Measurements from ENCODE around the gene UTP25.

UTP25 gene

DNA sequence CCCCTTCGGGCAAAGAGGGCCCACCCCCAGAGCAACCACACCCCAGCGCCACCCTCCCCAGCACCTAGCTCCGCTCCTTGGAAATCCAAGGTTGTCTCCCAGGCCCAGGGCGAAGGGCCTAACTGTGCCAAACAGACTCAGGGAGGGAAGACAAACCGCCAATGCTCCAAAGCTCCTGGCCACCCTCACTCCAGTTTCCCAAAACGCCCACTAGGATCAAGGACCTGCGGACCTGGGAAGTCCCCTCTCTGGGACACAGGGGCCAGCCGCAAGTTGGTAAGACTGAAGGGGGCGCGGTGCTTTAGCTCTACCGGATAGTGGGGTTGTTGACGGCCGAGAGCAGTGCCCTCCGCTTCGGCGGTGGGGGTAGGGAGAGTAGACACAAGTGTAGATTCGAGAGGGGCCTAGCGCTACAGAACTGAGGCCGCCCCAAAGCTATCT is 22.4 kb upstream of the UTP25 start:
- DNase-seq (ENCODE audit: low spot score): no peak

DNA sequence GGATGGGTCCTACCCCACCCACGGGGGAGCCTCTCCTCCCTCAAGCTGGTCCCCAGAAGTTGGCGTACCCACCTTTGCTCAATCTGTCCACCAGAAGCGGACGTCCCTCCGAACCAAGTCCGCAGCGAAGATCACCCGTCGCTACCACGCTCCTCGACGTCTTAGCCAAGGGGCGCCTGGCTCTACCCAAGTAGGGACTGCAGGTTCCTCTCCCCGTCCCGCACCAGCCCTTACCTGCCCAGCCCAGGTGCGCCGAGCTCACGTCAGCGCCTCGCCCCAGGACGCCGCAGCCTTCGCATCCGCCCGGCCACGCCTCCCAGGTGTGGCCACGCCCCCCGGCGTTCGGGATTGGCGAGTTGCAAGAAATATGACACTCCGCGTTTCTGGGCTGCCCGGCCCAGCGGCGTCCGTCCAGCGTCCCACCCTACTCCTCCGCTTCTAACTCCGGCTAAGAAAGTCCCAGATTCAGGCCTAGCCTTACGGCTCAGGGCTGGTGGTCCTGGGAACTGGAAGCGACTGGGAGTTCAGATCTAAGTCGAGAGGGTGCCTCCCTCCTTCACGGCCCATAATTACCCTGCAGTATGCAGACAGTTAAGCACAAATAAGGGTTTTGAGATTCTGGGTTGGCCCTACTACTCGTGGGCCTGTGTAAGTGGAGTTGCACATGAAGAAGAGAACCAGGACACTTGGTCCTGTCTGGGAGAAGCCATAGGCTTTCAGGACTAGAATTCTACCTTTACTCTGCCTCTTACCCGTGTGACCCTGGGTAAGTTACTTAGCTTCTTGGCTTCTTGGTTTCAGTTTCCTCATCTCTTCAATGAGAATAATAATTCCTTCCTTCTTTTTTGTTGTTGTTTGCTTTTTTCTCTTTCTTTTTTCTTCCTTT is 21.7 kb upstream of the UTP25 start, which contains the start of gene IRF6:
Gene IRF6 (minus strand): TSS at position 268 of the 886 bp plus-strand sequence. CDS start 4,729 bp downstream, outside the sequence.
- DNase-seq (ENCODE audit: low spot score): no peak

DNA sequence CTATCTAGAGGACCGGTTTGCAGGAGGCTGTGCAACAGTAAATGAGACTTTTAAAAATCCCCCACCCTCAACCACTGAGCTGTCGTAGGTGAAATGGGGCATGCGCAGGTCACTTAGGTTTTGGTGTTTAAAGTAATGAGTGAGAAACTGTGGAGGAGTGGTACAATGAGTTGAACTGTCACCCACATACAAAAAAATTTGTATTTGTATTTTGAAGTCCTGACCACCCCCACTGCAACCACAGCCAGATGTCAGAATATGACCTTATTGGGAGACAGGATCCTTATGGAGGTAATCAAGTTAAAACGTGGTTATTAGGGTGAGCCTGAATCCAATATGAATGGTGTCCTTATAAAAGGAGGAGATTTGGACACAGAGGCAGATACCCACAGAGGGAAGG is 20.3 kb upstream of the UTP25 start:
- no peak for DNase-seq (ENCODE audit: low spot score)

DNA sequence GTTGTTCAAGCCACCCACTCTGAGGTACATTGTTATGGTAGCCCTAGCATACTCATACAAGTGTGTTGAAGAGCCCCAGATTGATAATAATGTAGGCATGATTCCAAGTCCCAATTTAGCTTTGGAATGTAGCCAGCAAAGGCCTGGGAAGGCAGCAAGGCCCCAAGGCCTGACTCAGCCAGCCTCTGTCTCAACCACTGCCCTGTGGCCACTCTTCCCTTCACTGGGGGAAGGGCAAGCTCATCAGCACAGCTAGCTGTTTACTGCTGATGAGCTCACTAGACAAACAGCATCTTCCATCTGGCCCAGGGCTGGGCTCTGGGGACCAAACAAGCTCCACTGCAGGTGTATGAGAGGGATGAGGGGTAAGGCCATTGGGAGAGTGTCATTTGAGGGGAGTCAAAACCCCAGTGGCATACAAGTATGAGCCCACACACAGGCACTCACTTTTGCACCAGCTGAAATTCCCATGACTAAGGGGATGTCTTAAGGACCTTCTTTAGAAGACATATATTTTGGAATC is 19.7 kb upstream of the UTP25 start:
- no peak for DNase-seq (ENCODE audit: low spot score)

DNA sequence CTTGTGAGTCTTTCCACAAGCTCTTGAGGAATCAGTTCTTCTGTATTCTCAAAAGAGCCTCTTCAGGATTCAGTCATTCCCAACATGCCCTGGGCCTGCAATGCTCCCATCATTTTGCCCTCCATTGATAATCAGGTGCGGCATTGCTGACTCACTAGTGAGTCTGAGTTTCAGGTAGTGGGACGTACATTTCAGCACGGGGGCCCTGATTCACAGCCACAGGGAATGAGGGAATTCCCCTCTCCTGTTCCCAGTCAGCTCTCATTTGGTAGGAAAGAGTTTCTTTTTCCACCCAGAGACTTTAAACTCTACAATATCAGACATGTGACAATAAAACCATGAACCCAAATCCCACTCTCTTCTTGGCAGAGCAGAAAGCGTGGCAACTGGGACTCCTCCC is 18.2 kb upstream of the UTP25 start:
- DNase-seq (ENCODE audit: low spot score): no peak

DNA sequence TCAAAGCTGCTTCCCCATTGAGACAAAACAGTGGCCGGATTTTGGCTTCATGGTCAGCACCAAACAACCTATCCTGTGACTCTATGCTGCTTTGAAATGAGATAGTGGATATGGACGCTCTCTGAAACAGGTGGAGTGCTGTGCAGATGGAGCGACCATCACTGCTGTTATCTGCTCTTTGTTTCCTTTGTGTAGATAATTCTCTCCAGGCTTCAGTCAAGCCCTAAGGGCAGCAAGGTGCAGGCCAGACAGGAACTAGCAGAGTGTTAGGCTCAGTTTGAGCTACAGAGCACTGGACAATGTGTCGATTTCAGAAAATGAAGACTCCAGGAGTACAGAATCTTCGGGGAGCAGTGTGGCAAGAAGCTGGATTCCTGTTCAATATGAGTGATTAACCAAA is 17.0 kb upstream of the UTP25 start:
- DNase-seq (ENCODE audit: low spot score): no peak

DNA sequence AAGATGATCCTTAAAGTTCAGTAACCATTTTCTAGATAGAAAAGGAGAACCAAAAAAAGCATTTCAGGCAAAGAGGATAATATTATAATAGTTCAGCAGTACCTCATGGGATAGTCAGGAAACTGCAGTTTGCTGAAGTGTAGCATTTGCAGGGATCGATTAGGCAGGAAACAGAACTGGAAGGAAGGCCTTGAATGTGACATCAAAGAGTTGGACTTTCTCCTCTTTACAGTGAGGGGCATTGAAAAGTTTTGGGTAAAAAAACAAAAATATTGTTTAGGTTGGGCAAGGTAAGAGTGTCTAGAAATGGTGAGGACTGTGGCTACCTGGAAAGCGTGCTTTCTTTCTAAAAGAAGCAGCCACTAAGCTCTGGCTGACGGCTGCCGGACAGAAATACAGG is 13.9 kb upstream of the UTP25 start:
- DNase-seq (ENCODE audit: low spot score): no peak

DNA sequence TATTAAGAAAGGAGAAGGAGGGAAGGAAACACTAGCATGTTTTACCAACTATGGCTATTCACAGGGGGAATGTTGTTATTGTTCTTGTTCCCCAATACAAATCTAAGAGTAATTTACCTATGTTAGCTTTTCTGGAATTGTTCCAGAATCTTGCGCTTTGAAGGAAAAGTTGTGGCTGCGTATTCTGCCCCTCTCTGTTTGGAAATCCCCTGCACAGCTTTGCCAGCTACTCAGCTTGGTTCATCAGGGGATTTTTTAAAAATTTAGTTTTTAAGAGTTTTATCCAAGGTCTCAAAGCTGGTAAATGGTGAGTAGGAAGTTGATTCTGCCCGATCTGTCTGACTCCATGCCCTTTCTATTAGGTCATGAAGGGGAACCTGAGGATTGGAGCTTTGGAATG is 12.3 kb upstream of the UTP25 start:
- DNase-seq (ENCODE audit: low spot score): no peak

DNA sequence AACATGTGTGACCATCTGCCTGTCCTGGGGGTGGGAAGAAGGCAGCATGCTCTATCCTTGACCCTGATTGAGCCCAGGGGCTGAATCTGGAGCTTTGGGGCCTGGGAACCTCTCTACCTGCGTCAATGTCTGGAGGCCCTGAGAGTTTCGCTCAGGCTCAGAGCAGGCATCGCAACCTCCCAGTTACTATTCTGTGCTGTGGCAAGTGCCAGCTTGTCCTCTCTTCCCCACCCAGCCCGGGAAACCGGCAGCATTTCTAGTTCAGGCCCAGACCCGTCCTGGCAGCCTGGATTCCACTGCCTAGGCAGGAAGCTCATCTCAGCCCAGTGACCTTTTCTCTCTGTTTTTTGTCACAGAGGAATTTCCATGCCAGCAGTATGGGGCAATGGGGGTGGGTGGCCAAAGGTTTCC is 11.8 kb upstream of the UTP25 start:
- no peak for DNase-seq (ENCODE audit: low spot score)

DNA sequence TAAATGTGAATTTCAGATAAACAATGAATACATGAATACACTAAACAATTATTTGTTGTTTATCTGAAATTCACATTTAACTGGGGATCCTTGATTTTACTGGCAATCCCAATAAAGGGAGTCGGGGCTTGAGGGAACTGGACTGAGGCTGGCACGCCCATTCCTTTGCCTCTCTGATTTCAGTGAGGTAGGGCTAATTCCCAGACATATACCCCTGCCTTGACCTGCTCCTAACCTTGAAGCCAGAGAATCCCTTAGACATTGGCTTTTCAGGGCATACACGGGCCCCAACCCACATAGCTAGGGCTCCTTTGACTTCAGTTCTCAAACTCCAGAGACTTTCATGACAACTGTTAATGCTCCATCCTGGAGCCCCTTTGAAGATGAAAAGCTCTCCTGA is 10.8 kb upstream of the UTP25 start:
- DNase-seq (ENCODE audit: low spot score): no peak

DNA sequence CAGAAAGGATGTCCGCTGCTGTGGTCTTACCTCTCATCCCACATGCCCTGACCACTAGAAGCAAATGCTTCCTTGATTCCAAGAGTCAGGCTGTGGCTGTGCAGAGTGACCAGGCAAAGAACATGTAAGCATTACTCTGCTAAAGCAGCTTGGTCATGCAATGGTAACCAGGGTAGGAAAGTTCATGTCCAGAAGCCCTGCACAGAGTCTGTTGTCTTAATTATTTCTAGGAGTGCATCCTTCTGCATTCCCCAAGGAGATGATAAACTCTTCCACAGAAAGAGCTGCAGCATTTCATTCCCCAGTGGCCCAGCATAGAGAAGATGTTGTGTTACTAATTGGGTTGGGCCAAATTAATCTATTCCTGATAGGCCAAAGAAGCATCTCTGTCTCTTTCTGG is 10.1 kb upstream of the UTP25 start:
- no peak for DNase-seq (ENCODE audit: low spot score)

DNA sequence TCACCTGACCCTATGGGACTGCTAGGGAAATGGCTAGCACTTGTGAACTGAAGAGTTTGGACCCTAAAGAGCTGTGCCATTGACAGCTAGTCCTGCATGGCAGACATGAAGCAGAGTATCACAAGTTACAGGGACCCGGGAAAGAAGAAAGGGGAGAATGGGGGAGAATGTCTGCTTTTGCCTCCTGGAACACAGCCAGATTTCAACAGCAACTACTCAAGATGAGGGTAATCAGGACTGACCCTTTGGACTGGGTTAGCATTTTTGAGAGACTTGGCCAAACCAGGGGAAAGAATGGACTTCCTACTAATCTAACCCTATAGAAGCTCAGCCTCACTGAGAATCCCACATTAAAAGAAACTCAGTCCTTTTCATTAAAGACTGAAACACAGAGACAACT is 8.7 kb upstream of the UTP25 start:
- no peak for DNase-seq (ENCODE audit: low spot score)

DNA sequence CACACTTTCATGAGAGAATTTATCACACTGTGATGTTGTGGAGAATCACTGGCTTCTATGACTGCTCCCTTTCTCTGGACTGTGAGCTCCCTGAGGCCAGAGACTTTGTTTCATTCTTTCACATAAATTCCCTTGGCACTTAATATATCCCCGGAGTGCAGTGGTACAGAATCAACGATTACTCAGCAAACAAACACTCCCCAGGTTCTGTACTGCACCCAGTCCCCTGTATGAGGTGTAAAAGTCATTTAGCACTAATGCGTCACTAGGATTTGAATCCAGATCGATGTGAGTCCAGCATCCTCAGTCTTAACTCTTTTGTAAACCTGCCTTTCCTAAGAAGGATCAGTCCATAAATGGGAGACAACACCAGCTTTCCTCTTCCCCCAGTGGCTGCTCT is 6.8 kb upstream of the UTP25 start:
- no peak for DNase-seq (ENCODE audit: low spot score)

DNA sequence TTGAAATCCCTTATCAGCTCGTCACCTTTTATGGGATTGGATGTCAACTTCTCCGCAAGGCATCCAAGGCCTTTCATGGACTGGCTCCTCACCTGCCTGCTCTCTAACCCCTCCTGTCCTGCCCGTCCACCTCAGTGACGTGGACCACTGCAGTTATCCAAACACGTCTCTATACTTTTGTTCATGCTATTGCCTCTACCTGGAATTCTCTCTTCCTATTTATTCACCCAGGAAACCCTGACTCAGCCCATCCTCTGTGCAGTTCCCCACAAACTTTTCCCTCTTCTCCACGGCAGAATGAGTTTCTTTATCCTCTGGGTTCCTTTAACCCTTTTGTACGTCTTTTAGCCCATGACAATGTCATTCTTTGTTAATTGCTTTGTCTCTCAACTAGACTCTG is 5.1 kb upstream of the UTP25 start:
- no peak for DNase-seq (ENCODE audit: low spot score)

DNA sequence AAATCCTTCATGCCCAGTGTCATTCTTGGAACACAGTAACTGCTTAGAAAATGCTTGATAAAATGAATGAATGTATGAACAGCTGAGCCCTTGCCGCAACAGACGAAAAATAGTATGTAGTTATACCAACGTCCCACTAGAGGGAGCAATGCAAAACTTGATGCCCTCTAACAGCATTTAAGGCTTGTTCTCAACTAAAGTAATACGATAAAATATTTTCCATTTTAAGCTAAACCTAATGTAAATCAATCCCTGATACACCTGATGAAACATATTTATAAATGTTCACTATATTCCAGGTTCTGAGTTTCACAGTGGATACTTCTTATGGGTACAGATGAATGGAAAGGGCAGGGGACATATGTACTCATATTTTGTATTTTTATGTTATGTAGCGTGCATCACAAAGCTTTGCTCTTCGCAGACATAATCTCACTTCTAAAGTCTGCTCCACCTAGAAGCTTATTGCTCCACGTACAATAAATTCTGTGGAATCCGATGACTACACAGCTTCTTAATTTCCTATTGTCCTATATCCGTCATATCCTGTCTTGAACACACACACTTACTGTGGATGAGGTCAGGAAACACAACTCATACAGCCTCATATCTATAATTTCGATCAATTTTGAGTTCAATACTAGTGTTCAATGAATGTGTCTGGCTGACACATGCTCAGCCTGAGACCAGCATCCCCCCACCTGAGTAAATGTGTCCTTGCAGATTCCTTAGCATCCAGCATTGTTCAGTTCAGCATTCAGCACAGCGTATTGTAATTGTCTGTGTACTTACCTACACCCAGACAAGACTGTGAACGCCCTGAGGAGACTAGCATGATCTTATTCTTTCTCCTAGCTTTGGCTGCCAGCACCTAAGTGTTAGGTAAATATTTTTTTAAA is 4.4 kb upstream of the UTP25 start:
- peak; percentile 59 for DNase-seq (ENCODE audit: low spot score)

DNA sequence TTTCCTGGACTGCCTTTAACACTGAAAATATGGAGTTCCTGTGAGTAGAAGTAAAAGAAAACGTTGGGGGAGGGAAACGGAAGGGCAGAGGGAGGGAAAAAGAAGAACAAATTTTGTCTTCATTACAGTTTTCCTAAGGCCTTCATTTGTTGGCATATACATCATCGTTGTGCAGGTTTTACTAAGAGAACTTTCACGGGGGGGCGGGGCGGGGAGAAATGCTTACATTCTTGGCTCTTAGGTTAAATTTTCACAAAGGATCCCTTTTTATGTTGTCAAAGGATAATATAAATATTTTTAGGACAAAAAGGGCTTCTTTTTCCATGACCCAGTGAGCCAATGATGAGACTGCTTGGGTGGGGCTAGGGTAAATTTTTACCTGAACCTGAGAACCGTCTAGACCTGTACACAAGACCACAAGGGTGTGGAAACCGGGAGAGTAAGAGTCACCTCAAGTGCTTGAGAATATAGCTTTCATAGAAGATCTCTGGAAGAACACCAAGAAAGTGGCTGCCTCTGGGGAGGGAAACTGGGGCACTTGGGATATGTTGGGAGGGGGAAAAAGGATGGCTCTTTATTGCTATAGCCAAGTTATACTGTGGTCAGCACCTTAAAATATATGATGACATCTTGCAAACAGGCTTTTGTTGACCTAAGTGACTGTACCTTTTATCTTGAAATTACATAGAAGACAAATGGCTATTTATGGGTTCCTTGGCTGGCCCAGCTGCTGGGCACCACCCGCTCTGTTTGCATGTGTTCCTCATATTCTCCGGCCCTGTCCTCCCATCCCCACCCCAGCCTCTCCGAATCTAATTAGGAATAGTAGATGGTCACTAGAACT is 2.0 kb upstream of the UTP25 start:
- DNase-seq (ENCODE audit: low spot score): no peak

DNA sequence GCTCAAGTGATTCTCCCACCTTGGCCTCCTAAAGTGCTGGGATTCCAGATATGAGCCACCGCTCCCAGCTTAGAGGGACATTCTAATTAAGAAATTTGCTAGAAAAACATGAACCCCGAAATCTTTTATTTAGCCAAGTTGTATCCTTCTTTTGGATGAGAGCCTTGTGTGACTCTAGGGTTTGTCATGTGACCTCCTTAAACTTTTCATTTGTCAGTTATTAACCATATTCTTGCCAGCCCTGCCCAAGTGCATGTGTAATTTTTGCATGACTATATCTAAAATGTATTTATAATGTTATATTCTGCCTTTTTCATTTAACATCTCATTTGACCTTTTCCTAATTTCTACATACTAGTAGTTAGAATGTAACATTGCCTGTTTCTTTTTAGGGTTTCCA is 1.9 kb downstream of the UTP25 start:
- no peak for DNase-seq (ENCODE audit: low spot score)

DNA sequence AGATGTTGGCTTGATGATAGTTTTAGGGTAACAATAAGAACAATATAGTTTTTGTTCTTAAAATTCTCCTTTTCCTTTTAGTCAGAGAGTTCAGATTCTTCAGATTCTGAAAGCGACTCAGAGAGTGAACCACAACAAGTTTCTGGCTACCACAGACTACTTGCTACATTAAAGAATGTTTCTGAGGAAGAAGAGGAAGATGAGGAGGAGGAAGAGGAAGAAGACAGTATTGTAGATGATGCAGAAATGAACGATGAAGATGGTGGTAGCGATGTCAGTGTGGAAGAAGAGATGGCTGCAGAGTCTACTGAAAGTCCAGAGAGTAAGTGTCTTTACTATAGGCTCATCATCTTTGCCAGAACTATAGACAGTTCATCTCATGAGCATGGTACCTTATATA is 3.0 kb downstream of the UTP25 start:
- DNase-seq (ENCODE audit: low spot score): no peak

DNA sequence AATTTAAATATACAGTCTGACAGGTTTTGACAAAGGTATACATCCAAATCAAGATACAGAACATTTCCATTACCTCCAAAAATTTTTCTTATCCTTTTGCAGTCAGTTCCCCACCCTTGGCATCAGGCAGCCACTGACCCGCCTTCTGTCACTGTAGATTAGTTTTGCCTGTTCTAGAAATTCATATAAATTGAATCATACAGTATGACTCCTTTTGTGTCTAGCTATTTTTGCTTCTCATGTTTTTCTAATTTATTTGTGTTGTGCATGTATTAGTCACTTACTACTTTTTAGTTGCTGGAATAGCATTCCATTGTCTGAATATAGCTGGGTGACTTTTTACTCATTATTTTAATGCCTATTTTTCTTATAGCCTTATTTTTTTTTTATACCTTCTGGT is 3.8 kb downstream of the UTP25 start:
- DNase-seq (ENCODE audit: low spot score): no peak

DNA sequence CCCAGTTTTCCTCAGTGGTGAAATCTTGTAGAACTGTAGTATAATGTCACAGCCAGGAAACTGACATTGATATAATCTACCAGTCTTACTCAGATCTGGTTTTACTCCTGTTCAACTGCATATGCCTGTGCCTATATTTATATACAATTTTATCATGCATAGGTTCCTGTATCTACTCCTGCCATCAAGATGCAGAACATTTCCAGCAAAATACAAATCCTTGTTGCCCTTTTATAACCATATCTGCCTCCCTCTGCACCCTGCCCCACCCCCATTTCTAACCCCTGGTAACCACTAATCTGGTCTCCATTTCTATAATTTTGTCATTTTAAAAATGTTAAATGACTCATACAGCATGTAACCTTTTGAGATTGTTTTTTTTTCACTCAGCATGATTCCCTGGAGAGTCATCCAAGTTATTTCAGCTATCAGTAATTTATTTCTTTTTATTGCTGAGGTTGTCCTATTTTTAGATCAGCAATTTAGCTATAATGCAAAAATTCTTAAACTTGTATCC is 8.1 kb downstream of the UTP25 start:
- no peak for DNase-seq (ENCODE audit: low spot score)

DNA sequence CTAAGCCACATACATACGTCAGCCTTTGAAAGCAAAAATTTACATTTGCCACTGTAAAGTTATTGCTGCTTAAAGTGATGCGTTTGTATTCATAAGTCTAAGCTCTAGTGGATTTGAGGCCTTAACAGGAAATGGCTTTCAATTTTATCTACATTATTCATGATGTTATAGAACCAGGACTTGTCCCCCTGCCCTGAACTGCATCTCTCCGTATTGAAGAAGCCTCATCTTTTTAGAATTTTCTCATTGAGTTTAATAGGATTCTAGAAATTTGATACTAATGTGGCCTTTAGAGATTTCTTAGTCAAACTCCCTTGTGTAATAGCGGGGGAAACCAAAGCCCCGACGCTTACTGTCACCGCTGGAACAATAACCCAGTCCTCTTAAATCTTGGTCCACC is 9.9 kb downstream of the UTP25 start:
- DNase-seq (ENCODE audit: low spot score): no peak

Data from SK-N-DZ (cell line).